ENCODE measurements around the gene FZD4.

The FZD4 gene

DNA sequence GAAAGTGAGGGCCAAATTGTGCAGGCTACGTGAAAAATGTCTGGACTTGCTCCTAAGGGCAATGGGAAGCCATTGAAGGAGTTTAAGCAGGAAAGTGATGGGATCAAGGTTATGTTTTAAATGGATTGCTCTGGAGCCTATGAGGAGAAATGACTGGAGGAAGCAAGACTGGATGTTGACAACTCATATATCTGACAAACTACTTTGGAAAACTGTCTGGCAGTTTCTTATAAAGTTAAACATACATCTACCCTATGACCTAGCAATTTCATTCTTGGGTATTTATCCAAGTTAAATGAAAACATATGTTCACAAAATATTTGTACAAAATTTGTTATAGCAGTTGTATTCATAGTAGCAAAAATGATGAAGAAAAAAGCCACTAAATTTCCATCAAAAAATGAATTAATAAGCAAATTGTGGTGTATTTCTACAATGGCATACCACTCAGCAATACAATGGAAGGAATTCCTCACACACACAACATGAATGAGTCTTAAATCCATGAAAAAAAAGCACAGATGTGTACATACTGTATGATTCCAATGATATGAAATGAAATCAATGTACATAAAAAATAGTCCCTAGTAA, 24.1 kb downstream of the FZD4 start:
- TF ChIP-seq, protein P1, sequence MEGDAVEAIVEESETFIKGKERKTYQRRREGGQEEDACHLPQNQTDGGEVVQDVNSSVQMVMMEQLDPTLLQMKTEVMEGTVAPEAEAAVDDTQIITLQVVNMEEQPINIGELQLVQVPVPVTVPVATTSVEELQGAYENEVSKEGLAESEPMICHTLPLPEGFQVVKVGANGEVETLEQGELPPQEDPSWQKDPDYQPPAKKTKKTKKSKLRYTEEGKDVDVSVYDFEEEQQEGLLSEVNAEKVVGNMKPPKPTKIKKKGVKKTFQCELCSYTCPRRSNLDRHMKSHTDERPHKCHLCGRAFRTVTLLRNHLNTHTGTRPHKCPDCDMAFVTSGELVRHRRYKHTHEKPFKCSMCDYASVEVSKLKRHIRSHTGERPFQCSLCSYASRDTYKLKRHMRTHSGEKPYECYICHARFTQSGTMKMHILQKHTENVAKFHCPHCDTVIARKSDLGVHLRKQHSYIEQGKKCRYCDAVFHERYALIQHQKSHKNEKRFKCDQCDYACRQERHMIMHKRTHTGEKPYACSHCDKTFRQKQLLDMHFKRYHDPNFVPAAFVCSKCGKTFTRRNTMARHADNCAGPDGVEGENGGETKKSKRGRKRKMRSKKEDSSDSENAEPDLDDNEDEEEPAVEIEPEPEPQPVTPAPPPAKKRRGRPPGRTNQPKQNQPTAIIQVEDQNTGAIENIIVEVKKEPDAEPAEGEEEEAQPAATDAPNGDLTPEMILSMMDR (IDR thresholded peaks at IDR 0.05; ENCODE audit: low read depth, low read length) = no peak
- DNase-seq (ENCODE audit: extremely low read depth, low read depth) = no peak

DNA sequence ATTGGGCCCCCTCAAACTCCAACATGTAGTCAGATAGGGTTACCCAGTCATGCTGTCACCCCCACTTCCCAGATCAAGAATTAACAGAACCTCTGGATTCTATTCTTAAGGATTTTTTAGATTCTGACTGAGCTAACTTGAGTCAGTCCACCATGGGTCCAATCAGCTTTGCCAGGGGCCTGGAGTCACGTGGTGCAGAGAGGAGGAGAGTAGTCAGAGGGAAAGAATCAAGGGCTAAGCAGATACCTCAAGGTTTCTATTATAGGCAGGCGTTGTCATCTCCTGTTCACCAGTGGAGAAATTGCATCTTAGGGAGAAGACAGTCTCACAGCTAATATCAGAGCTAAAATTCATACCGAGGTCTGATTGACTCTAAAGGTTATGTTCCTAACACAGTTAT, 28.2 kb downstream of the FZD4 start:
- TF ChIP-seq, protein P1 (IDR thresholded peaks at IDR 0.05; ENCODE audit: low read depth, low read length) = no peak
- no peak for DNase-seq (ENCODE audit: extremely low read depth, low read depth)

DNA sequence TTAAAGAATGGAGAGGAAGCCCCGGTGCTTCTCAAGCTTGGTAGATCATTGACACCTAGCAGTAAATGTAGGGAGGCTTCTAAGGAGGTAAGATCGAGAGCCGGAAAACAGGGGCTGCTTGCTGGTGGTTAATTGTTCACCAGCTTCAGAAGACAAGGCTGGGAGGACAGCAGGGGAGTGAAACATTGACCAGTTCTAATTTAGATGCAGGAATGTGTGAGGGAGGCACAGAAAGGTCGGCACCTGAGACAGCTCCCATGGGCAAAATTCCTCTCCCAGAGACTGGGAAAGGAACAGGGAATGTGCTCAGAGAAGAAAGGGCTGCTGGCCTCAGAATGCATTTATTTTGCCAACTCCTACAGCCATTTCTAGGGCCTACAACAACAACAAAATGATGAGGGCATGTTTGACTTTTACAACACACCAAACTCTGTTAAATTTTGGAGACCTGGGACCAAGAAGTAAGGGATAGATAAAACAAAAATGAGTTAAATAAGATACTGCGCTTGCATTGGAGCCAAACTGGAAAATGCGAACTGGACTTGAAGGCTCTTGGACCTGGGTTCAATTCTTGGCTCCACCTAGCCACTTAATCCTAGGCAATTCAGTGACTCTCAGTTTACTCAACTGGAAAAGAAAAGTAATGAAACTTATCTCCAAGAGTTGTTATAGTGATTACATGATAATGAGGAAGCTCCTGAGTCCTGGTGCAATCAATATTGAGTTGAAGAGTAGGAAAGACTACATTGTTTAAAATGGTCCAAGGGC, 31.0 kb downstream of the FZD4 start:
- TF ChIP-seq, protein P1 (IDR thresholded peaks at IDR 0.05; ENCODE audit: low read depth, low read length) = no peak
- DNase-seq (ENCODE audit: extremely low read depth, low read depth) = no peak

DNA sequence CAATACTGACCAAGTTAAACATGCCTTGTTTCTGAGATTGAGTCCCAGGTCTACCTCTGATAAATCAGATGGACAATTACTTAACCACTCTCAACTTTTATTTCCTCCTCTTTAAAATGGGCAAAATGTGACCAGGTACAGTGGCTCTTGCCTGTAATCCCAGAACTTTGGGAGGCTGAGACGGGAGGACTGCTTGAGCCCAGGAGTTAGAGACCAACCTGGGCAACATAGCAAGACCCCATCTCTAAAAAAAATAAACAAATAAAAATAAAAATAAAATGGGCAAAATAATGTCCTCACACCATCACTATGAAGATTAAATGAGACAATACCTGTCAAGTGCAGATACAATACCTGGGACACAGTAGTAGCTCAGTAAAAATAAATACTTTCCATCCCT, 33.0 kb downstream of the FZD4 start:
- TF ChIP-seq, protein P1 (IDR thresholded peaks at IDR 0.05; ENCODE audit: low read depth, low read length) = no peak
- DNase-seq (ENCODE audit: extremely low read depth, low read depth) = no peak

DNA sequence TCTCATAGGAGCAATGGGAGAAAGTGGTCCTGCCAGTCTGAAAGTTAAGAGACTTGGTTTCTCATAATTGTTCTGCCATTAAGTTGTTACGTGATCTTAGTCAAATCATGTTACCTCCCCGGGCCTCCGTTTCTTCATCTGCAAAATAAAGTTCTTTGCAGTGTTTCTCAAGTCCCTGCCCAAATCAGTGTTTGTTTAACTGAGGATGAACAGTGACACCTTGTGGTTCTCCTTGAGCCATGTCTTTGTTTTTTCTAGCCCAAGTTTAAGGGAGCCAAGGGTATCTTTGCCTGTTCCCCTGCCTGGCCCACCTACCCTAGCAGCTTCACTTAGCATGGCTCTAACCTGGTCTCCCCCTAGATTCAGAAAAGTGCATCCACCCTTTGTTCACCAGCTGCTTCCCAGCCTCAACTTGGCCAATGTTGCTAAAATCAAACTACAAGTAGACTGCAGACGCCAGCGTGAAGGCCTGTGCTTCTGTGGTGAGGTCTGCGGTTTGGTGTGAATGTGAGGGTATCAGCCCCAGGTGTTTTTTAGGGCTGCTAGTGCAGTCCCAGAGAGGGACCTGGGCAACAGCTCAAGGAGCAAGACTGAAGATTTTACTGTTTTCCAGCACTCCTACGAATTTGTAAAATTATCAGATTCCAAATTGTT, 35.5 kb downstream of the FZD4 start:
- TF ChIP-seq, protein P1 (IDR thresholded peaks at IDR 0.05; ENCODE audit: low read depth, low read length) = peak; percentile 72
- DNase-seq (ENCODE audit: extremely low read depth, low read depth) = no peak

DNA sequence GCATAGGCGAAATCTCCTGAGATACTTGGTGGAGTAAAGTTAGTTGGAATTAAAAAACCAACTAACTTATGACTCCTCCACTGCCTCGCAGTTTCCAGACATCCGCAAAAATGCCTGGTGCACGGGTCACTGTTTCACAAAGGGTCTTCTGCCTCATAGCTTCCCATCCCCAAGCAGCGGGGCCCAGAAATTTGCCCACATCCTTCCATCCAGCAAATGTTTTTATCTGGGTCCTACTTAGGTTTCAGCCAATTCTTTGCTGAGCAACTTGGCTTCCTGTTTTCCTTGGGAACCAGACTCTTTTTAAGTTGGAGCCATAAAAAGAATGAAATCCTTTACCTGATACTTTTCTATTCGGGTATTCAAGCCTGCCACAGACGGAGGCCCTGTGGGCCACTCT, 36.2 kb downstream of the FZD4 start:
- DNase-seq (ENCODE audit: extremely low read depth, low read depth) = no peak
- TF ChIP-seq, protein P1 (IDR thresholded peaks at IDR 0.05; ENCODE audit: low read depth, low read length) = no peak

DNA sequence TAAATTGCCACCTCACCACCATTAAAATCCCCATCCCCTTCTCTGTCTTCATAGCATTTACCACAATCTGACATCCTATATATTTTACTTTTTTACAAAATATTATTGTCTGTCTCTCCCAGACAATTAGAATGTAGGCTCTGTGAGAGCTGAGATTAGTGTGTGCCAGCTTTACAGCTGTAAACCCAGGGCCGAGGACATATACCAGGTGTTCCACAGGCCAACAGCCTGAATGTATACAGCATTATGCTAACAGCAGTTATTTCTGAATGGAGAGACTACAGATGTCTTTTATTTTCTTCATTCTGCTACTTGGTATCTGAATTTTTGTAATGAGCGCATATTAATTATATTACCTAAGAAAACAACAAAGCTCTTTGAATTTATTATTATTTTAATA, 36.7 kb downstream of the FZD4 start:
- TF ChIP-seq, protein P1 (IDR thresholded peaks at IDR 0.05; ENCODE audit: low read depth, low read length) = no peak
- DNase-seq (ENCODE audit: extremely low read depth, low read depth) = no peak

Data from AG09319 (cell line).